HG03039 (cell line): ENCODE measurements around the gene PLA2G6.

Experiments used
- ATAC-seq: cut with Tn5 transposase; IDR thresholded peaks from one replicate; pipeline ENCODE4 v1.9.1; 2021; ENCODE audit warnings: mild to moderate bottlenecking, moderate library complexity; ENCODE audit not compliant: unreplicated experiment

Gene PLA2G6, protein sequence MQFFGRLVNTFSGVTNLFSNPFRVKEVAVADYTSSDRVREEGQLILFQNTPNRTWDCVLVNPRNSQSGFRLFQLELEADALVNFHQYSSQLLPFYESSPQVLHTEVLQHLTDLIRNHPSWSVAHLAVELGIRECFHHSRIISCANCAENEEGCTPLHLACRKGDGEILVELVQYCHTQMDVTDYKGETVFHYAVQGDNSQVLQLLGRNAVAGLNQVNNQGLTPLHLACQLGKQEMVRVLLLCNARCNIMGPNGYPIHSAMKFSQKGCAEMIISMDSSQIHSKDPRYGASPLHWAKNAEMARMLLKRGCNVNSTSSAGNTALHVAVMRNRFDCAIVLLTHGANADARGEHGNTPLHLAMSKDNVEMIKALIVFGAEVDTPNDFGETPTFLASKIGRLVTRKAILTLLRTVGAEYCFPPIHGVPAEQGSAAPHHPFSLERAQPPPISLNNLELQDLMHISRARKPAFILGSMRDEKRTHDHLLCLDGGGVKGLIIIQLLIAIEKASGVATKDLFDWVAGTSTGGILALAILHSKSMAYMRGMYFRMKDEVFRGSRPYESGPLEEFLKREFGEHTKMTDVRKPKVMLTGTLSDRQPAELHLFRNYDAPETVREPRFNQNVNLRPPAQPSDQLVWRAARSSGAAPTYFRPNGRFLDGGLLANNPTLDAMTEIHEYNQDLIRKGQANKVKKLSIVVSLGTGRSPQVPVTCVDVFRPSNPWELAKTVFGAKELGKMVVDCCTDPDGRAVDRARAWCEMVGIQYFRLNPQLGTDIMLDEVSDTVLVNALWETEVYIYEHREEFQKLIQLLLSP

DNA sequence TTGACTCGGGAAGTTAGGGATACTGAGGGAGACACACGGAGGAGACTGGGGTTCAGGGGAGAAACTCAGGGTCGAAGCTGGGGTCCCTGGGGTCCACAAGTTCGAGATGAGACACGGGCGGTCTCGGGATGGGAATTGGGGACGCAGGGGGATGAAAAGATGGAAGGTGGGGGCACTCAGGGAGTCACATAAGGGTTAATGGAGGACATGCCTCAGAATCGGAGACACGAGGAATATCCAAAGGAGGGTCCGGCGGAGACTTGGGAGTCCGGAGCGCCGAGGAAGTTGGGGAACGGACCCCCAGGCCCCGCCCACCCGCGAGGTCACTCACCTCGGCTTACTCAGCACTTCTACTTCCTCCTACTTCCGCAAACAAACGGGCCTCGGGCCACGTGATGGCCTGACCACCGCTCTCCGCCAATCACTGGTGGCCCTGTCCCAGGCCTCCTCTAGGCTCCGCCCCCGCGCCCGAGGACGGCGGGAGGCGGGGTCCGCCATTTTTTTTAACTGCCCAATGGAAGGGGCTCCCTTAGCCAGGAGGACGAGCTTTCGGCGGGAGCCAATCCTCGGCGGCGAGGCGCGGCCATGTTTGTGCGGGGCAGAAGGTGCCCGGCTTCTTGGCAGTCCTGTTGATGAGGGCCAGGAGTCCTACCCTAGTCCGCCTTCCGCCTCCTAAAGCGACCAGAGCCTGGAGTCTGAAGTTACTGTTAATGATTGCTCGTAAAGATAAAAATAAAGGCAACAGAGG is at the start of gene PLA2G6:
Gene PLA2G6 (minus strand): TSS at position 378 of the 748 bp plus-strand sequence. CDS start 12,404 bp downstream, outside the sequence.
- peak; percentile 76 for ATAC-seq

DNA sequence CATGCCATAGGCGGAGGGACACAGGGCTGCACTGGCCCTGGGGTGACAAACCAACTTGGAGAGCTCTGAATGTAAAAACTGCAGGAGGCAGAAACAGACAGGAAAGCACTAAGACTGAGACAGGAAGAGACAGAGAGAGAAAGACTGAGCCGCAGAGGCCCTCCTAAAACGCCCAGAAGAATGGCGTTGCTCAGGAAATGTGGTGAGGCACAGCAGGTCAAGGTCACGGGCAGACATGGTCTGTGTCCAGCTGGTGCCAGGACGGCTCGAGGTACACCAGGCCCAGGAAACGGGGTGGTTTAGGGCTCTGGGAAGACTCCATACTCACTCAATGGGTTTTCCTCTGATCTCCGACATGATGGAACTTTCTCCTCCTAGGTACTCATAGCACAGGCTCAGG is 49.3 kb upstream of the PLA2G6 start:
- no peak for ATAC-seq

DNA sequence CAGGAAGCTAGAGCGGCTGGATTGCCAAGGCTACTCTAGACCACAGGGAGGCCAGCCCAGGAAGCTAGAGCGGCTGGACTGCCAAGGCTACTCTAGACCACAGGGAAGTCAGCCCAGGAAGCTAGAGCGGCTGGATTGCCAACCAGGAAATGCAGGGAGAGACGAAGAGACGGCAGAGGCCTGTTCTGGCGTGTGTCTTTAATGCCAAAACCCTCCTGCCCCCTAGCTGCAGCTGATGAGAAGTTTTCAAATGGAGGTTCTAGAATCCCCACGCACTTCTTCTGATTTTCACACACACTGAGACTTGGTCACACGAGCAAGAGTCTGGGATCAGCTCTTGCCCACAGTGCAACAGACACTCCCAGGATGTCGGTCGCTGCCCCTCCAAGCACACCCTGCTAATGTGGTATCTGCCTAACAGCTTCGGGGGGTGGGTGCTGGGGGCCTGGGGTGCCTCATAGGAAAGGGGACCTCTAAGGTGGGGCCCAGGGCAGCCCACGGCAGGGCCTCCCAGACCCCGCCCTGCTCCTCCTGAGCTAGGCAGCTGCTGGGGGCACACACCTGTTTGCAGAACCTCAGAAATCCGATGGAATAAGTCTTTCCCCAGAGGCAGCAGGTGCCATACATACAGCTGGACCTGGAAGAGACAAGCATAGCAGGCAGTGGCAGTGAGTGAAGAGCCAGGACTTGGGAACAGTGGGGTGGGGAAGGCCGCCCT is 48.6 kb upstream of the PLA2G6 start:
- ATAC-seq: no peak

DNA sequence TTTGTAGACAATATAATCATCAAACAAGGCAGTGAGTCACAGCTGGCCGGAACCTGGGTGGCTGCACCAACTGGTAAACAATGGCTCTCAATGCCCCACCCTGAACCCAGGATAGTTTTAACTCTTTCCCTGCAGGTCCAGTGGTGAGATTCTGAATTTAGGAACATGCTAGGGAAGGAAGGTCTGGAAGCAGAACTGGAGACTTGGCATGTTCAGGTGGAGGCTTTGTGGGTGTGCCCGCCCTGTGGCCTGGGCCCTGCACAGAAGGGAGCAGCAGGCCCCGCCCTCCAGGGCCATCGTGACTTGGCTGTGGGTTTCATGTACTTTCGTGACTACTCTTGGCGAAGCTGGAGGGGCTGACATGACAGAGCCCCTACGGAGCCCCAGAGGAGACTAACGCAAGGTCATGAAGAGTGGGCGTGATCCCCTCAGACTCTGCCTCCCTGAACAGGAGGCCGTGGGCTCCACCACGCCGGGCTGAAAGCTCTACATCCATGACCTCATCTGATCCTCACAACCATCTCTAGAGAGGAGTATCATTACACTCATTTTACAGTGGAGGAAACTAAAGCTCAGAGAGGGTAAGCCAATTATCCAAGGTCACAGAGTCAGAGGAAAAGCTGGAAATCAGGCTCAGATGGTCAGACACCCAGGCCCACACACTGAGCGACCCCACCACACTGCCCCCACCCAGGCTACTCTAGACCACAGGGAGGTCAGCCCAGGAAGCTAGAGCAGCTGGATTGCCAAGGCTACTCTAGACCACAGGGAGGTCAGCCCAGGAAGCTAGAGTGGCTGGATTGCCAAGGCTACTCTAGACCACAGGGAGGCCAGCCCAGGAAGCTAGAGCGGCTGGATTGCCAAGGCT is 47.5 kb upstream of the PLA2G6 start:
- no peak for ATAC-seq

DNA sequence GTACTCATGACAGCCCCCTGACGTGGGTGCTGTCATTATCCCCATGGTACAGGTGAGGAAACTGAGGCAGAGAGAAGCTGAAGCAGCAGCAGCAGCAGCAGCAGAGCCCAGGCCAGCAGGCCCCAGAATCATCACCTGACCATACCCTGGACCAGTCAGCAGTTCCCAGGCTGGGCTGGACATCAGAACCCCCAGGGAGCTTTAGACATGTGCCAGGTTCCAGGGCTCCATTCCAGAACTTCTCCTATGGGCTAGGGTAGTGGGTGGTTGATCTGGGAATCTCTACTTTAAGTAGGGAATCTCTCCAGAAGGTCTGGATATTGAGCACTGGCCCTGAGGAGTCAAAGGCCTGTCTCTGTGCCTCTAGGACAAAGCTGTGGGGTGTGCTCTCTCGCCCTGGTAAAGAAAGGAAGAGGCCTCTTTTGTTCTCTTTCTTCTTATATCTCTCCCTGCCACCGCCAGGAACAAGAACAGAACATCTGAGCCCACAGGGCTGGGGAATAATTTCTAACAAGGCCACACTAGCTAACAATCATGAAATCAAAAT is 46.8 kb upstream of the PLA2G6 start:
- no peak for ATAC-seq

DNA sequence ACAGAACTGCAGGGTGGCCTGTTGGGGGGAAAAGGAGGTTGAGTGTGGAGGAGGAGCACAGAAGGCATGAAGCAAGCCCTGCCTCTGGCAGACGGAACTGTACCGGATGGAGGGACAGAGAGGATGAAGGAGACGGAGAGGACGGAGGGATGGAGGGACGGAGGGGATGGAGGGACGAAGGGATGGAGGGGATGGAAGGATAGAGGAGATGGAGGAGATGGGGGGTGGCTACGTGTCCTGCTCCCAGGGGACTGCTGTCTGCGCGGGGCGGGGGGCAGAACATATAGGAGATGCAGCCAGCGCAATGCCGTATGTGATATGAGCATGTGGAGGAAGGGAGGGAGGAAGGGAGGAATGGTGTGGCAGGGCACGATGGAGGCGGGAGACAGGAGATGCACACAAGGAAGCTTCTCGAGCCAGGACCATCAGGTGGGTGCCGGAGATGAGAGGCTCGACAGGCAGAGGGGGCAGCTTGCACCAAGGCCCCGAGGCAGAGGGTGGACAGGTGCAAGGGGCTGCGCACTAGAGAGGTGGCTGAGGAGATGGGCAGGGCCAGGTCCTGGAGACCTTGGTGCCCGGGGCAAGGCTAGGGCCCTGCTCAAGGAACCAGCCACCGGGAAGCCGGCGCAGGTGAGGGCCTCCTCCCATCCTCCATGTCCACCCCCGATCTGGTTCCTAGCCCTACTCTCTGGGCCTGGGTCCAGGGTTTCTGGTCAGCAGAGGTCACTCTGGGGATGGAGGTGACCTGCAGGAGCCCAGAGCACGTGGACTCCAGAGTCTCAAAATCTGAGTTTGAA is 45.4 kb upstream of the PLA2G6 start:
- no peak for ATAC-seq

DNA sequence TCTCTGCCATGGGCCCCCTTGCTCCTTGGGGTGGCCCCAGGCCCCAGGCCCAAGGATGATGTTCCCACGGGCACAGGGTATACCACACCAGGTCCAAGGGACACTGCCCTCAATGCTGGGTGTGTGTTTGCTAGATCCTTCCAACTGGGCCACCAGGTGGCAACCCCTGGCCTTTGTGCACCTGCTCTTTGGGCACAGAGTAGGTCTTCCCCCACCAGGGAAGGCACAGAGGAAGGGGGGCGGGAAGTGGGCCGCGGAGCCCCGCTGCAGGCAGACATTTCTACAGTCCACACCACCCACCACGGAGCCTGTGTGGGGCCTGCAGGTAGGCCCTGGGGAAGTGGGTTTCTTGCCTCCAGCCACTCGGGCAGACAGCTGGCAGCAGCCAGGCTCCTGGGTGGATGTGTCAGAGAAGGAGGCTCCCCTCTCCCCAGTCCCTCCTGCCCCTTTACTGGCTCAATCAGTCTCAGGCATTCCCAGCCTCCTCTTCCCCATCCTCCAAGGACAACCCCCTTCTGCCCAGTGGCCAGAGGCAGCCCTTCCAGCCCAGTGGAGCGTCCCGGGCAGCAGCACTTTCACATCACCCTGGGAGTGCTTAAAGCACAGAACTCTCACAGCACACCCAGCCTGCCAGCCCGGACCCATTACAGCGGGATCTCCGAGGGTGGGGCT is 41.8 kb upstream of the PLA2G6 start:
- ATAC-seq: no peak

DNA sequence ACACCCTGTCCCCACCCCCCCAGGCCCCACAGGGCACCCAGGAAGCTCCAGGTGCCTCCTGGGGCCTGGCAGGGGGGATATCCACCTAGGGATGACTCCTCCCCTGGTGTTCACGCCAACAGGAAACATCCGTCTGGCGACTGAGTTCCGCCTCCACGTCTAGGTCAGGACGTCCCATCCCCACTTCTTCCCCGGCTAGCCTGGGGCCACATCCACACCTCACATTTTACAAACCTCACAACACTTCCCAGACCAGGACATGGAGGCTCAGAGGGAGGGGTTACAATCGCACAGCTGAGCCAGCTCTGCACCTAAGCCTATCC is 41.1 kb upstream of the PLA2G6 start:
- no peak for ATAC-seq

DNA sequence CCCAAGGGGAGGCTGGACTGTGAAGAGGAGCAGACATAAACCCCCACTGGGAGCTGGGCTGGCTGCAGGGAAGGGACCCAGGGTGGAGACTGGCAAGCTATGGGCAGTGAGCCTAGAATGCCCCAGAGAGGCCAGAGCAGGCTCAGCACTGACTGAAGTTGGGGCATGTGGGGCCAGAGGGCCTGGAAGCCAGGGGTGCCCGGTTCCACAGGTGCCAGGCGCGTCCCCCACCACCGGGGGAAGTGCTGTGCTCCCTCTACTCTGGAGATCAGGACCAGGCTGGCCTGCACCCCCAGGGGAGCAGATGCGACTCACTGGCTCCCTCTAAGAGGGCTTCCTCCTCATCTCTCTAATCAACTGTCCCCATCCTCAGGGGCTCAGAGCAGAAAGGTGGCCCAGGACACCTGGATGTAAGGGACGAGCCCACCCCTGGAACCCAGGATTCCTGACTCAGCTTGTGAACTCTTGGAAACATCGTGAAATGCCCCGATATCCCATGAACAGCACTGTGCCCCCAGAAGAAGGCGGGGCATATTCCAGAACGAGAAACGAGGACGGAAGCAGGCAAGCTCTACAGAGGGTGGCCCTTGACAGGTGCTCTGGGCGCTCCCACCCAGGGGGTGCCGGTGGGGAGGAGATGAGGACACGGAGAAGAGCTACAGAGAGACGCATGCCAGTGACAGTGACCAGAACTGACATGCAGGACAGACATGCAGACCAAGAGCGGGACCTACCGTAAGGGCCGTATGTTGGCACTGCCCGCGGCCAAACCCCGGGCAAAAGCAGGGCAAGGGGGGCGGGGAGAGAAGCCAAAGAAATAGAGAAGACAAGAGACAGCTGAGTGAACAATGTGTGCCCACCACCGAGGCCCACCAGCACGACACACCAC is 40.5 kb upstream of the PLA2G6 start:
- no peak for ATAC-seq

DNA sequence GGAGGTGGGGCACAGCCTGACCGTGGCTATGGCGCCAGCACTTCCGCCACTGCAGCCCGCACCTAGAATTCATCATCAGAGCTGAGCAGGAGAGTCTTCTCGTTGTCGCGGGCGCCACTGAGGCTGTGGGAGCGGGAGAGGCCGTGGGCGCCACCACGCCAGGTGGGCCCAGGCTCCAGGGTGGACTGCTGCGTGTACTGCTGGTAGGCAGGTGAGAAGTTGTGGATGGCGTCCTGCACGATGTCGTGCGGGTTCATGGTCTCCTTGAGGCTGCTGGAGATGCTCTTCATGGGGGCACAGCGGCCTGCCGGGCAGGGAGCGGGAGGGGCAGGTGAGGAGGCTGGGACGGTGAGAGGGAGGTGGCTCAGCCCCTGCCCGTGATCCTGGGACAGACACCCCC is 39.8 kb upstream of the PLA2G6 start:
- no peak for ATAC-seq

DNA sequence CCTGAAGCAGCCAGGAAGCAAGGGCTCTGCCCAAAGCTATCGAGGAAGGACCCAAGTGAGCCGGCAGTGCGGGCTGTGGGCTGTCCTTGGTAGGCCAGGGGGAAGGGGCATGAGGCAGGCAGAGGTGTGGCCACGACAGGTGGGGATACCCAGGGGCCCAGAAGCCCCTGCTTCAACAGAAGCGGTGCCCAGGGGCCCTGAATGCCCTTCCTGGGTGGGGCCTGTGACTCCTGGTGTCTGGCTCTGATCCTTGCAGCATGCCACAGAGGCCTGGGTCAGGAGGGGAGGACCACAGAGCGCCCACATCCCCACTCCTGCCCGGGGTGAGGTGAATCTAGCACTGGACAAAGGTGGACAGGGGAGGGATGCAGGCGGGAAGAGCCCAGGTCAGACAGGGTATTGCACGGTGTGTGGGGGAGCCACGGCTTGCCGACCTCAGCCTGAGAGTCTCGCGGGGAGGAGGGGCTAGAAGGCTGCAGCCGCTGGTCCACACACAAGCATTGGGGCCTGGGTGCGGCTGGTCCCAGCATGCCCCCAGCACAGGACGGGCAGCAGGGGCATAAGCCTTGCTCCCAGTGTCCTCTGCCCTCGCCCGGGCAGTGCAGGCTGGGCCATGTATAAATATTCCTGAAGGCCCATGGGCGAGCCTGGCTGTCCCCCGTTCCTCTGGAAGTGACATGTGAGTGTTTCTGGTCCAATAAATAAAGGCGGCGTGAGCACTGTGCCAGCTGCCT is 39.2 kb upstream of the PLA2G6 start:
- no peak for ATAC-seq

DNA sequence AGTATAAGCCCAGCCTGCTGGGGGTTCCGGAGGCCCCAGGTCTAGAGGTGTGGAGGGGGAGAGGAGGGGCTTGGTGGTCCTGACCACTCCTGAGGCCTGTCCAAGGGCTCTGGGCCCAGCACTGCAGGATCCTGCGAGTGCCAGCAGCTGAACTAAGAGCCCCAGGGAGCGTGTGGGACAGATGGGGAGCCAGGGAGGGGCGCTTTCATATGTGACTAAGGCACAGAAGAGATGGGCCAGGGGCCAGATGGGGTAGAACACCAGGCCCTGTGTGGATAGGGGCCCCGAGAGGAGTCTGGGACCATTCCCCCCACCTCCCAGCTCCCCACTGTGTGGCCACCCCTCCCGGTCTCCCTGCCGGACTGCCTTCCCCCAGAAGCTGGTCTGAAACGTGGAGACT is 38.5 kb upstream of the PLA2G6 start:
- ATAC-seq: no peak

DNA sequence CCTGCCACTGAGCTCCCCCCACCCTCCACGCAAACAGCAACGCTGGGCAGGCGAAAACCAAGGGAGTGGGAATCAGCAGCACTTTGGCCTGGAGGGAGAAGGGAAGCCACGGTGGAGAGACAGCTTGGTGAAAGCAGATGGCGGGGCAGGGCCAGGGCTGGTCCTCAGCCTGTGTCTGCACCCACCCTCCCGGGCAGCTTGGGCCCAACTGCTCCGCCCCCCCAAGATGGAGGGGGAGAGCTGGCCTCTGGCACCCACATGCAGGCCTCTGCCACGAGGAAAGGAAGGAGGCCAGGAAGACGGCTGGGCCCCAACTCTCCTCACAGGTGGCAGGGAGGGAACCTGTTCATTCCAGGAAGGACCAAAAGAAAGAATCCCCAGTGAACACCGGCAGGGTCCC is 38.0 kb upstream of the PLA2G6 start:
- ATAC-seq: no peak

DNA sequence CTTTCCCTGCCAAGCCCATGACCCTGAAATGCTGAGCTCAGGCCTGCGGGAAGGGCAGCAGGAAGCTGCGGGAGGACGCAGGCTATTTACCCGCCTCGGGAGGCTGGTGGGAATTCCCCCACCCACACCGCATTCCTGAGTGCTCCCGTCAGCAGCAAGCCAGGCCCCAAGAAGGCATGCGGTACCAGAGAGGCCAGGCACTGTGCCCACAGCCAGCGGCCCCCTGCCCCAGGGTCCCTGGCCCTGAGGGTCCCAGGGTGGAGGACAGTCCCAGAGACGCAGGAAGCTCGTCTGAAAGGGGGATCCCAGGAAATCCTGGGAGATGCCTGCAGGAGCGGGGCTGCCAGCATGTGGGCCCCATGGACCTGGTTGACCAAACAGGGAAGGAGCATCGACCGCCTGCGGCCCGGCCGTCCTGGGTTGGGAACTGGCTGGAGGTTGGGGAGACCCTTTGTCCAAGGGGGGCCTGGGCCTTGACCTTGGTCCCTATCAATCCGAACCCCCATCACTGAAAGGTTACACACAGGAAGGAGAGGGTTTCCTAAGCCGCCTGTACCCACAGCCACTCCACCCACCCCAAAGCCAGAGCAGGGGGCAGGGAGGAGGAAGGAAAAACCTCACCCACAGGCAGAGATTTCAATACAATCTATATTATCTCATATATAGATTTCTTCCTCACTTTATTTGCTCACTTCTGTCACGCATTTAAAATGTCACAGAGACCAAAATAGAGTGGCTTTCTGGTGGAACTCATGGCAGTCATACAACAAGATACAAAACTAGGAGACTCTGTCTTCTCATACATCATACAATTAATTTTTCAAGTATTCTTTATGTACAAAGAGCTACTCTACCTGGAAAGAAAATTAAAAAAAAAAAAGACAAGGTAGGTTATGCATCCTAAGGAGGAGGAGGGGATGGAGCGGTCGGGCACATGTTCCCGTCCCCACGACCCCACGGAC is 37.3 kb upstream of the PLA2G6 start:
- ATAC-seq: no peak

DNA sequence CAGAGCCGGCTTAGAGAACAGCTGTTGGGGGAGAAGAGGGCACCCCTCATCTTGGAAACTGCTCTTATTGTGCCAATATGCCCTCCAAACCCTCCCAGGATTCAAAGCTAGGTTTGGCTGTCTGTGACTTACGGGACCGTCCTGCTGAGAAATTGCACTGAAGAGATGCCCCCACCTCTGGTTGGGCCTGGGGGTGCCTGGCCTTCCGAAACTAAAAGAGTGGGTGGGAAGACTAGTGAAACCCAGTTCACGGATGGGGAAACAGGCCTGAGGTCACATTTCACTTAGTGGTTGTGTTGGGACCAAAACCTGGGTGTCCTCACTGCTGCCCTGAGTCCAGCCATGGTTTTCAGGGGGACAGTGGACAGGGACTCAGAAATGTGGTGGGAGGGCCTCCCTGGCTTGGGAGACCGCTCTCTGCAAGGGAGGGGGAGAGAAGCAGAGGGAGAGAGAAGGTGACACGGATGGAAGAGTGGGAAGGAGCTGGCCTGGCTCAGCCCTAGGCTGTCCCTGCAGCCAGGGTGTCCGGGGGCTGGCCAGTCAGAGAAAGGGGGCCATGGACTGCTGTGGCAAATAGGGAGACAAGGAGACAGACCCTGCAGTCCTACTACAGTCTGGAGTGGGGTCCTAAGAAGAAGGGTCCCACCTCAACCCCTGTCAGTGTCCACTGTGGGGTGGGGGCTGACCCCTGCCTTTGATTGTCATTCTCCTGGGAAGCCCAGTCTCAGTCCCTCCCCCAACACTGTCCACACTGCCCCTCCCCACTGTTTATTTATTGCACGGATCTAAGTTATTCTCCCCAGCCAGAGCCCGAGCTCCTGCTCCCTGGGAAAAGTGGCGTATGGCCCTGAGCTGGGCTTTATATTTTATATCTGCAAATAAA is 33.8 kb upstream of the PLA2G6 start:
- ATAC-seq: no peak
